HepG2 (cell line): ENCODE data around the gene KIF3C. TPM values are rescaled to one million over a fixed set of nuclear protein-coding genes. Genes with fewer than 3 reads are reported as not detected.

Experiments
- ARID4A ChIP-seq: sonication (generic); formaldehyde crosslinking; IDR thresholded peaks from 2 replicates; pipeline ENCODE4 v1.5.0; 2020; ENCODE audit warnings: mild to moderate bottlenecking, missing genetic modification reagents, borderline replicate concordance
- ATF5 ChIP-seq: sonication (generic); formaldehyde crosslinking; IDR thresholded peaks from 2 replicates; pipeline ENCODE4 v1.4.0; 2020; ENCODE audit warnings: mild to moderate bottlenecking, low read depth, missing genetic modification reagents
- HMG20A ChIP-seq: IDR thresholded peaks from 2 replicates; pipeline ENCODE4 v1.6.1; 2016; ENCODE audit warnings: borderline replicate concordance
- KAT2B ChIP-seq: fragments of 150-350 bp; IDR thresholded peaks from 2 replicates; pipeline ENCODE4 v1.6.1; 2014; ENCODE audit warnings: low read depth, low read length, borderline replicate concordance
- NFAT5 ChIP-seq: sonication (generic); formaldehyde crosslinking; IDR thresholded peaks from 2 replicates; pipeline ENCODE4 v1.4.0; 2020; ENCODE audit warnings: missing genetic modification reagents
- NFYB ChIP-seq: sonication (generic); formaldehyde crosslinking; IDR thresholded peaks from 2 replicates; pipeline ENCODE4 v1.4.0; 2020; ENCODE audit warnings: missing genetic modification reagents
- NR1H2 ChIP-seq: sonication (generic); formaldehyde crosslinking; IDR thresholded peaks from 2 replicates; pipeline ENCODE4 v1.8.1; 2022; ENCODE audit warnings: low read depth, missing genetic modification reagents, borderline replicate concordance
- NR2F6 ChIP-seq, 2 experiments: IDR thresholded peaks; 2 replicates each; pipeline ENCODE4 v1.6.1; 2016; ENCODE audit warnings: antibody characterized with exemption in 1 of 2, mild to moderate bottlenecking in 1 of 2
- PCBP2 ChIP-seq: fragments of 200-400 bp; formaldehyde crosslinking; optimal IDR thresholded peaks from 2 replicates; pipeline ENCODE3; 2018; ENCODE audit warnings: low read length, low read depth; ENCODE audit not compliant: poor library complexity, severe bottlenecking
- RAD51 ChIP-seq: fragments of 450-650 bp; IDR thresholded peaks from 2 replicates; pipeline ENCODE4 v1.6.1; 2016; ENCODE audit warnings: borderline replicate concordance
- TAF15 ChIP-seq: fragments of 200-400 bp; formaldehyde crosslinking; IDR thresholded peaks from one replicate; pipeline ENCODE4 v1.6.1; 2018; ENCODE audit warnings: mild to moderate bottlenecking, low read depth, low read length; ENCODE audit not compliant: poor library complexity, severe bottlenecking
- TOE1 ChIP-seq: sonication (generic); formaldehyde crosslinking; IDR thresholded peaks from 2 replicates; pipeline ENCODE4 v1.4.0; 2020; ENCODE audit warnings: mild to moderate bottlenecking, missing genetic modification reagents
- ZC3H13 ChIP-seq: sonication (generic); formaldehyde crosslinking; IDR thresholded peaks from 2 replicates; pipeline ENCODE4 v1.8.1; 2023; ENCODE audit warnings: mild to moderate bottlenecking, missing genetic modification reagents, moderate library complexity
- ZFP82 ChIP-seq: sonication (generic); formaldehyde crosslinking; IDR thresholded peaks from 2 replicates; pipeline ENCODE4 v1.5.1; 2020; ENCODE audit warnings: mild to moderate bottlenecking, missing genetic modification reagents, borderline replicate concordance
- ZIK1 ChIP-seq: sonication (generic); formaldehyde crosslinking; IDR thresholded peaks from 2 replicates; pipeline ENCODE4 v1.5.0; 2020; ENCODE audit warnings: mild to moderate bottlenecking, low read depth, missing genetic modification reagents, borderline replicate concordance
- polyA plus RNA-seq, 8 experiments: library from polyadenylated mRNA; depleted of rRNA in 3 of 8; stranded (reverse) in 7 of 8; unstranded in 1 of 8; fragments of >200 nt; fragmentation: Illumina TruSeq in 4 of 8; extraction: Trizol in 4 of 8; gene quantifications; 2 replicates each; pipeline versions ENCODE4 v1.2.1 to v1.2.3, GENCODE V29; 2011 to 2016; ENCODE audit warnings: low read depth in 4 of 8, missing spikeins in 1 of 8, mixed read lengths in 1 of 8; ENCODE audit not compliant: insufficient read depth in 1 of 8
- total RNA-seq, 5 experiments: library from RNA; depleted of rRNA; stranded (reverse); fragments of >200 nt; fragmentation: Illumina TruSeq; extraction: Trizol; gene quantifications; 2 replicates each; pipeline ENCODE4 v1.2.3, GENCODE V29; 2016; ENCODE audit warnings: low read depth in 1 of 5

Gene KIF3C
- total and polyA plus RNA-seq, 2 of the 13 experiments (the other 11 are each of a cell fraction or from before 2014, with no cell fraction given) = 3.6 to 4.9 TPM

- TF ChIP-seq NR1H2 (CRISPR knock-in tag) (no peak), NFAT5 (no peak), ZFP82 (CRISPR knock-in tag) (no peak), ZIK1 (no peak), PCBP2 (no peak), ZC3H13 (no peak), NFYB (CRISPR knock-in tag) (peak; percentile 40), HMG20A (CRISPR knock-in tag) (peak; percentile 76; the same call in 1 of the 2 replicates), TOE1 (no peak), TAF15 (no peak), KAT2B (no peak), ATF5 (CRISPR knock-in tag) (0 out of 2 replicates have a peak, but pooled peaks have one; percentile 31), NR2F6 (IDR thresholded peaks at IDR 0.05) (peak; percentile 40), NR2F6 (CRISPR knock-in tag; IDR thresholded peaks at IDR 0.05) (no peak), RAD51 (no peak), ARID4A (CRISPR knock-in tag) (peak; percentile 54; the same call in 1 of the 2 replicates)
Observed at GRCh38 chr2:26011990-26012856, 29.9 kb upstream of the KIF3C start (continued).
